Heart right ventricle (tissue), 16 donors: ENCODE results near the gene KCTD13. TPM values are rescaled to one million over a fixed set of nuclear protein-coding genes. Genes with fewer than 3 reads are reported as not detected.

Source experiments
- ATAC-seq, 8 donors: fragments of 200-7000 bp; cut with Tn5 transposase; one replicate each; pipeline ENCODE4 v1.9.1; 2020; ENCODE audit warnings: mild to moderate bottlenecking in 8 of 8, moderate library complexity in 8 of 8, moderate number of reproducible peaks in 1 of 8
- DNase-seq, 2 donors: peaks; one replicate each; pipeline ENCODE4 v3.0.0-alpha.2; 2020
- H3K27ac ChIP-seq, 10 donors: fragments of 200-600 bp; sonication (generic) in 2 of 10; one replicate each; pipeline versions ENCODE4 v1.5.0 to v1.8.0; 2020 to 2022; ENCODE audit warnings: mild to moderate bottlenecking in 3 of 10
- H3K27me3 ChIP-seq, 7 donors: fragments of 200-600 bp; one replicate each; pipeline ENCODE4 v1.8.0; 2021 to 2022; ENCODE audit warnings: mild to moderate bottlenecking in 2 of 7
- H3K36me3 ChIP-seq, 9 donors: fragments of 200-600 bp; sonication (generic) in 1 of 9; one replicate each; pipeline versions ENCODE4 v1.5.0 to v1.8.0; 2020 to 2022; ENCODE audit warnings: mild to moderate bottlenecking in 2 of 9
- H3K4me1 ChIP-seq, 9 donors: fragments of 200-600 bp; sonication (generic) in 1 of 9; one replicate each; pipeline versions ENCODE4 v1.5.0 to v1.8.0; 2020 to 2022; ENCODE audit warnings: mild to moderate bottlenecking in 4 of 9
- H3K4me3 ChIP-seq, 10 donors: fragments of 200-600 bp; sonication (generic) in 2 of 10; one replicate each; pipeline versions ENCODE4 v1.5.0 to v1.8.0; 2020 to 2022; ENCODE audit warnings: mild to moderate bottlenecking in 7 of 10, moderate library complexity in 2 of 10
- H3K9me3 ChIP-seq, 11 donors: fragments of 200-600 bp in 10 of 11; sonication (generic) in 2 of 11; one replicate each; pipeline versions ENCODE4 v1.5.0 to v1.8.0; 2013 to 2022; ENCODE audit warnings: mild to moderate bottlenecking in 2 of 11, control low read depth in 1 of 11, moderate library complexity in 1 of 11
- WGBS, 2 donors: extraction: QIAGEN DNeasy Blood & Tissue Kit; methylation state at CpG; one replicate each; pipeline ENCODE4 v1.1.7; 2013; ENCODE audit warnings: inconsistent platforms in 1 of 2; 5-methylcytosine and 5-hydroxymethylcytosine counted together
- intact Hi-C, 10 donors: fragments of 100-400 bp; cut with DNase I; formaldehyde crosslinking; loops; one replicate each; pipeline versions ENCODE4 v1.11.1 to v1.14.2; 2022
- polyA plus RNA-seq, 2 donors: library from polyadenylated mRNA; stranded (reverse); fragments of 200-250 nt; gene quantifications; one replicate each; pipeline ENCODE4 v1.2.3, GENCODE V29; 2013
- total RNA-seq, 10 donors: library from RNA; stranded (reverse); fragmentation: NEBNext Ultra II Directional in 3 of 10; extraction: Animal tissue kit (Norgen Biotek cat#: 25700) in 3 of 10; gene quantifications; one replicate each; pipeline versions ENCODE4 v1.2.1 to v1.2.4, GENCODE V29; 2021 to 2023
- TF ChIP-seq, protein P1 (sequence below), 9 donors: fragments of 200-600 bp; sonication (generic) in 2 of 9; IDR thresholded peaks; one replicate each; pipeline versions ENCODE4 v1.5.0 to v1.8.0; 2021 to 2022; ENCODE audit warnings: antibody characterized with exemption in 9 of 9, mild to moderate bottlenecking in 5 of 9, moderate library complexity in 1 of 9
- donor health status: Arrhythmogenic right ventricular cardiomyopathy.
- donor health status: ischemic (EF 13 %, LVEDD 7.1; RV severe dilation, severe dysfunction).
- donor health status: healthy with polysubstance abuse.
- donor health status: DM: no; HTN: yes; CAD: no.
- donor health status: DM: no; HTN: no; CAD: no.
- donor health status: ischemic (EF 25% LVEDD 6.9; RV normal size, moderate dysfunction).
- donor health status: ischemic (EF 25% LVEDD 5.7; RV mildly dilated, moderate dysfunction).
- donor health status: healthy.
- donor health status: DM: yes; HTN: yes; CAD: no.
- donor health status: Ischemic cardiomyopathy.
- donor health status: ischemic (EF 35%, LVEDD 5.7; RV mildly dilated, moderate dysfunction).
- donor health status: nonischemic (EF 11% LVEDD 7.7; RV severe dilation, severe dysfunction).
- donor health status: DM: yes; HTN: yes; CAD: no.
- donor health status: PGD.
- donor health status: ischemic (EF 29% LVEDD 5.4; RV normal size, mild dysfunction).
- donor health status: nonischemic (EF 23%, LVEDD 6.1; RV moderate dilation, normal function).

KCTD13 gene
- total and polyA plus RNA-seq, 12 donors: 5.2 to 18.0 (median 7.3) TPM

GRCh38 chr16:29973384-29974246 lies 47.6 kb upstream of the KCTD13 start, which contains the start of gene TAOK2:
Gene TAOK2, plus strand, starts transcription at chr16:29973868. Its CDS starts 3,905 bp downstream, at chr16:29977773.
- TF ChIP-seq, protein P1, sequence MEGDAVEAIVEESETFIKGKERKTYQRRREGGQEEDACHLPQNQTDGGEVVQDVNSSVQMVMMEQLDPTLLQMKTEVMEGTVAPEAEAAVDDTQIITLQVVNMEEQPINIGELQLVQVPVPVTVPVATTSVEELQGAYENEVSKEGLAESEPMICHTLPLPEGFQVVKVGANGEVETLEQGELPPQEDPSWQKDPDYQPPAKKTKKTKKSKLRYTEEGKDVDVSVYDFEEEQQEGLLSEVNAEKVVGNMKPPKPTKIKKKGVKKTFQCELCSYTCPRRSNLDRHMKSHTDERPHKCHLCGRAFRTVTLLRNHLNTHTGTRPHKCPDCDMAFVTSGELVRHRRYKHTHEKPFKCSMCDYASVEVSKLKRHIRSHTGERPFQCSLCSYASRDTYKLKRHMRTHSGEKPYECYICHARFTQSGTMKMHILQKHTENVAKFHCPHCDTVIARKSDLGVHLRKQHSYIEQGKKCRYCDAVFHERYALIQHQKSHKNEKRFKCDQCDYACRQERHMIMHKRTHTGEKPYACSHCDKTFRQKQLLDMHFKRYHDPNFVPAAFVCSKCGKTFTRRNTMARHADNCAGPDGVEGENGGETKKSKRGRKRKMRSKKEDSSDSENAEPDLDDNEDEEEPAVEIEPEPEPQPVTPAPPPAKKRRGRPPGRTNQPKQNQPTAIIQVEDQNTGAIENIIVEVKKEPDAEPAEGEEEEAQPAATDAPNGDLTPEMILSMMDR (IDR thresholded peaks at IDR 0.05): peak in 1 of 9 donors; percentile 5
- peak within 1 kb of the TSS; percentile 85 to 100 (median 94) for H3K27ac ChIP-seq
- peaks cover 3 to 49% (median 38%) of the 10 kb centered on the region in 9 donors for H3K4me1 ChIP-seq
- WGBS, 2 donors: 1% methylated on average over 75 of the region's 75 CpGs
- no peaks in the 10 kb centered on the region for H3K27me3 ChIP-seq
- peaks cover 0 to 54% (median 23%) of the 10 kb centered on the region in 9 donors for H3K36me3 ChIP-seq
- H3K9me3 ChIP-seq: no peaks in the 10 kb centered on the region
- peak within 1 kb of the TSS; percentile 69 to 99 (median 81) for H3K4me3 ChIP-seq
- ATAC-seq (peak; percentile 96 to 98 (median 98)), DNase-seq (peak; percentile 99)
- intact Hi-C loops: loop anchor here in 7 of 10 donors (1.0 to 10.0 kb wide), 7 partner anchors 11 to 169 kb away; partner anchors contain the start of genes HIRIP3 (in 2 of the 7), KCTD13 (in 2 of the 7), ALDOA (in 1 of the 7) and MAZ (in 1 of the 7)

DNA sequence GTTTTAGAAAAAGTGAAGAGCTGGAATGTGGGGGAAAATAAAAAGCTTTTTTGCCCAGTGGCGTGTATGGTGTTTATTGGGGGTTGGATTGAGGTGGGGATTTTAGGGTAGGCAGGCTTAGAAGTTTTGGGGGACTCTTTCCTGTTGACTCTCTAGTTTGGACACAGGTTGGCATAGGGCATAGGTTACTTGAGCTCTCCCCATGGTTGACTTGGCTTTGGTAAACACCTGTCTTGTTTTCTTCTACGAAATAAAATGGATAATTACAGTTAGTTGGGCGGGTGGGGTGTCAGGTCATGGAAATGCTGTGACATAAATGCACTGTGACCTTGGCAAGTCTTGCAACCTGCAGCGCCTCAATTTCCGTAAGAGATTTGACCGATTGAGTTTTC lies 47.0 kb upstream of the KCTD13 start:
- no peaks in the 10 kb centered on the region for H3K27me3 ChIP-seq
- ATAC-seq: no peak
- H3K4me3 ChIP-seq: peak overlapping the region in 6 of 10 donors; percentile 73 to 99 (median 81)
- H3K4me1 ChIP-seq: peaks cover 3 to 44% (median 33%) of the 10 kb centered on the region in 9 donors
- 63 to 64% methylated on average over 6 of the region's 6 CpGs for WGBS, 2 donors
- TF ChIP-seq, protein P1 (IDR thresholded peaks at IDR 0.05): no peak
- no peaks in the 10 kb centered on the region for H3K9me3 ChIP-seq
- DNase-seq: no peak
- H3K27ac ChIP-seq: peak overlapping the region in 6 of 10 donors; percentile 93 to 98 (median 96)
- intact Hi-C loops: loop anchor here in 6 of 10 donors (1.0 to 10.0 kb wide), 6 partner anchors 11 to 168 kb away; partner anchors contain the start of genes KCTD13 (in 2 of the 6), ALDOA (in 1 of the 6), MAZ (in 1 of the 6) and PAGR1 (in 1 of the 6)
- peaks cover 0 to 54% (median 22%) of the 10 kb centered on the region in 9 donors for H3K36me3 ChIP-seq

DNA sequence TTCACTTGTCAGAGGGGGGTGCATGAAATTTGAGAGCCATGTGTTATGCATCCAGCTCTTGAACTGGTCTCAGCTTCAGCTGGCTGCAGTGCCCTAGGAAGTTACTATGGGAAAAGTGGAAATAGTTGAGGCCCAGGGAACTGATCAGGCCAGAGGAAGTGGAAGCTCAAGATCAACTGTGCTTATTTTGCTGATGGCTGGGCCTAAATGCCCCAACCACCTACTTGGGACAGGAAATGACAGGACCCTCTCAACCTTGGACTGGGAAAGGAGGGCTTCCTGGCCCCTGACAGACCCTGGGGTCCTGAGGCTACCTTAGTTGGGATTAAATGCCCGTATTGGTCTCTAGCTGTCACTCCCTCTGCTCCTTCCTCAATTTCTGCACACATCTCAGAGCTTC lies 46.5 kb upstream of the KCTD13 start:
- Histone ChIP-seq H3K36me3 (peaks cover 0 to 54% (median 20%) of the 10 kb centered on the region in 9 donors), H3K4me3 (no peak overlapping the region), H3K9me3 (no peaks in the 10 kb centered on the region), H3K27me3 (no peaks in the 10 kb centered on the region), H3K27ac (peak overlapping the region in 2 of 10 donors; percentile 93 to 94), H3K4me1 (peaks cover 3 to 39% (median 30%) of the 10 kb centered on the region in 9 donors)
- ATAC-seq (no peak), DNase-seq (no peak)
- WGBS, 2 donors: 84 to 95% methylated on average over 1 of the region's 1 CpG
- TF ChIP-seq, protein P1 (IDR thresholded peaks at IDR 0.05): no peak
- intact Hi-C loops: loop anchor here in 5 of 10 donors (5.0 to 10.0 kb wide), 5 partner anchors 45 to 168 kb away; partner anchors contain the start of genes KCTD13 (in 2 of the 5), ALDOA (in 1 of the 5), MAZ (in 1 of the 5) and PAGR1 (in 1 of the 5)

DNA sequence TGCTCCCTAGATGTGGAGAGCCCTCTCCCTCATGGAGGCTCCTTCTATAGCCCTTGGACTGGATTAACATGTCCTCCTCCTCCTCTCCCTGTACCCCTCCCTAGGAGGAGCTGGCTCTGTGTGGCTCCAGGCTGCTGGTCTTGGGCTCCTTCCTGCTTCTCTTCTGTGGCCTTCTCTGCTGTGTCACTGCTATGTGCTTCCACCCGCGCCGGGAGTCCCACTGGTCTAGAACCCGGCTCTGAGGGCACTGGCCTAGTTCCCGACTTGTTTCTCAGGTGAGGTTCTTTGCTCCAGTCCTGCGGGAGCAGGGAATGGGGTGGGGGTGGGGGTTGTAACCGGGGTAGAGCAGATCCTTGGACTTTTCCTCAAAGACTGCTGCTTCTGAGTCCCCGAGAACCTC lies 45.3 kb upstream of the KCTD13 start:
- 88 to 97% methylated on average over 8 of the region's 8 CpGs for WGBS, 2 donors
- no peak overlapping the region for H3K27ac ChIP-seq
- intact Hi-C loops: loop anchor here in 5 of 10 donors (5.0 to 10.0 kb wide), 5 partner anchors 44 to 167 kb away; partner anchors contain the start of genes KCTD13 (in 2 of the 5), ALDOA (in 1 of the 5), MAZ (in 1 of the 5) and PAGR1 (in 1 of the 5)
- TF ChIP-seq, protein P1 (IDR thresholded peaks at IDR 0.05): no peak
- no peaks in the 10 kb centered on the region for H3K9me3 ChIP-seq
- H3K4me3 ChIP-seq: no peak overlapping the region
- DNase-seq (no peak), ATAC-seq (no peak)
- peaks cover 0 to 65% (median 20%) of the 10 kb centered on the region in 9 donors for H3K36me3 ChIP-seq
- peaks cover 0 to 28% (median 19%) of the 10 kb centered on the region in 9 donors for H3K4me1 ChIP-seq
- no peaks in the 10 kb centered on the region for H3K27me3 ChIP-seq
